ENCODE measurements around the gene TFCP2.

The TFCP2 gene

DNA sequence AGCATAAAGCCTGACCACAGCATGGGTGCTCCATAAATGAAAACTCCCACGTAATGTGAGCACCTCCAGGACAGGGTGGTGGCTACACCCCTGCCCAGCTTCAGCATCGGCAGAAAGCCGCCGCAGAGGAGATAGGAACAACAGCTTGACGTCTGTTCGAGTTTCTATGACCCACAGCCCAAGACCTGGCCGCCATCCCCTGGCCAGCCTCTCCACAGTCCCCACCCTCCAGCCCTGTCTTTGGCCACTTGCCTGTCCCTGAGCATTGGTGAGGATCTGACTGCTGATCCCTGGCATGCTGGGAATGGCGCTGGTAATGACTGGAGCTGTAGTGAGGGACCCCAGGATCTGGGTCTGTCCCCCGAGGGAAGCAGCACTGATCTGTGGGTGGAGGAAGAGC is 23.6 kb upstream of the TFCP2 start:
- no peak for DNase-seq

DNA sequence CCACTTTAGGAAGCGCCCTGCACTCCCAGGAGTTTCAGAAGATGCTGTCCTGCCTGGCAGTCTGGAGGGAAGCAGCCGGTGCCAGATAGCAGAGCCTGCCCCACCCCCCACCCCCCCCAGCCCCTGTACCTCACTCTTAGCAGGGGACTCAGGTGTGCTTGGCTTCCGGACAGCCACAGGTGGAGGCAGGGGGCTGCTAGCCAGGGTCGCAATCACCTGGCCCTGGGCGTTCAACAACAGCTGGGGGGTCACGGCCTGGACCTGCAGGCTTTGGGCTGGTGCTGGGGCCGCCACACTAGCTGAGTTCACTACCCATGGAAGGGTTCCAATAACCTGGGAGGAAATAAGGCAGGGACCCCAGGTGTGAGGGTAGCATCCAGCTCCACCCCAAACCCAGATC is 22.9 kb upstream of the TFCP2 start:
- no peak for DNase-seq

DNA sequence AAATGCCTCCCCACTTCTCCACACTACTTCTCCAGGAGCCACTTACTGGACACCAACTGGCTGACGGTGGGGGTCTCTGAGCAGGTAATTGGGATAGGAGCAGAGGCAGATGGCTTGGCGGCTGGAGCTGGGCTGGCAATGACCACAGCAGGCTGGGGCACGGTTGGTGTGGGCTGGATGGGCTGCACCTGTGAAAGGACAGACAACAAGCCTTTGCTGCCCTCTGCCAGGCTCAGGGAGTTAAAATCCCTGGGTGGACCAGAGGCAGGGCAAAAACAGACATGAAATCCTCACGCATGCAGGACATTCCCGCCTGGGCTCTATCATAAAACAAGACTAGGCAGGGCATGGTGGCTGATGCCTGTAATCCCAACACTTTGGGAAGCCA is 19.3 kb upstream of the TFCP2 start:
- DNase-seq: no peak

- no peak for DNase-seq
These were observed 18.8 kb upstream of the TFCP2 start for GRCh38 chr12:51191516-51192283.

GRCh38 chr12:51190820-51191219 is 17.9 kb upstream of the TFCP2 start:
- no peak for DNase-seq

DNA sequence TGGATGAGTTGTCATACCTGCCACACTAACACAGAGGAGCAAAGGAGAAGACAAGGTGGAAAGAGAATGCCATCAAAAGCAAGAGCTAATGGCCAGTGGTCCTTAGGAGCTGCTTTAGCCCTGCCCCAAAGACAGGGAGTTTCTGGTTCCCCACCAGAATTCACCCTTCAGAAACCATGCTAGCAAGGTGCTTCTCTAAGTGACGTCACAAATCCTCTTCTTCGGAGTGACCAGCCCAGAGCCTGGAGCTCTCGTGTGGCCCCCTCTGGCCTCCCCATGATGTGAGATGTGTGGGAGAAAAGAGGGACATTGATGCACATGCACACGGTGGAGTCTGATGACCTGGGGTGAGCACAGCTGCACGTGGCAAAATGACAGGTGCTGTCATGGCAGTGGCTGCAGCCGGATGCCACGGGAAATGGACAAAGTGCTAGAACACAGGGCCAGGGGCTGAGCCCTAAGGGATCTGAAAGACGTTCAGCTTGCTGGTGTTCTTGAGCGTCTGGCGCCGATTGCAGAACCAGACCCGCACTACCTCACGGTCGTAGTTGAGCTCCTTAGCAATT is 16.9 kb upstream of the TFCP2 start:
- no peak for DNase-seq

DNA sequence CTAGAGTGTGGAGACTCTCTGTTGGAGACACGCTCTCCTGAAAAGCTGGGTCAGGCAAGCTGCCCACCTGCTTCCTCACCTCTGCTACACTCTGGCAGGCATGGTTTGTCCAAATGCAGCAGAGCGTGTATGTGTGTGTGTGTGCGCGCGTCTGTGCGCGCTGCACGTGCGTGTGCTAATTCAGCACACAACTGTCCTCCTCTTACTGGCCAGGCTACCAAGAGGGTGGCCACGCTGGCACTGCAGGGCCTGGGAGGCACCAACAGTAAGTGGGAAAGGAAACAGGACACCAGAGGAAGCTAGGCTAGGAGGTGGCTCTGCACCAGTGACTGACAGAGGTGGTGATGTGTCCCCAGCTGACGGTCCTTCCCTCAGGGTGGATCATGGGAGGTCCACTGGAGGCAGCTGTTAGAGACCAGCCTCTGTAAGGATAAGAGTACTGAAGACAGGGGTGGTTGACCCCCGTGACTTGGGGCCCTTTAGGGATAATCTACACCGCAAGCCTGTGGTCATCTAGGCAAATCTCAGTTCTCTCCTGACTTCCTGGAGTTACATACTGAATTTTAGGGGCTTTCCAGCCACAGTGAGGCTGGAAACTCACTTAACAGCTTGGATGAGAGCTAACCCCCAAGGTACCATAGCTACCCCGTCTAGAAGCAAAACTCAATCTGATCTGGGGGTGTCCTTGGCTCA is 15.6 kb upstream of the TFCP2 start:
- no peak for DNase-seq

DNA sequence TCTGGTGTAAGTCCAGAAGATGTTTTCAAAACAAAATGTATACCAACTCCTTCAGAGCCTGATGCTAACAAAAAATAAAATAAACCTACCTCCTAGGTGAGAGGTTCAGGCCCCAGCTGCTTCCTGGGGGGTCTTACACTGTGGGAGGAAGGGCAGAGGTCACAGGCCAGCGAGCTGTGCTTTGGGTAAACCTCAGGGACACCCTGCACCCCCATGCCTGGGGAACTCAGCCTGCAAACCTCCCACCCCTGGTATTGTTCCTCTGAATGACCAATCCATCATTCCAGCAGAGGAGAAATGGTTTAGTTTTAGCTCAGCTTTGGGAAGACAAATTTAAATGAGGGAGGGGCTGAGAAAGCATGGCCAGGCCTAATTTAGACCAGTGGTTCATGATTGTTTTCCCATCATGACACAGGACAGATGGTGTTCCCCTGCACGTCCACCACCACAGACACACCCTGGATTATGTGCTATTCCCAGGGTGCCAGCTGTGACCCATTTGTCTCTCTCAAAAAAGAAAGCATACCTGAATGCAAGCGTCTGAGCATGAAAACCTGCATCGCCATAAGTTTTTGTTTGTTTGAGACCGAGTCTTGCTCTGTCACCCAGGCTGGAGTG is 14.5 kb upstream of the TFCP2 start:
- DNase-seq: no peak

DNA sequence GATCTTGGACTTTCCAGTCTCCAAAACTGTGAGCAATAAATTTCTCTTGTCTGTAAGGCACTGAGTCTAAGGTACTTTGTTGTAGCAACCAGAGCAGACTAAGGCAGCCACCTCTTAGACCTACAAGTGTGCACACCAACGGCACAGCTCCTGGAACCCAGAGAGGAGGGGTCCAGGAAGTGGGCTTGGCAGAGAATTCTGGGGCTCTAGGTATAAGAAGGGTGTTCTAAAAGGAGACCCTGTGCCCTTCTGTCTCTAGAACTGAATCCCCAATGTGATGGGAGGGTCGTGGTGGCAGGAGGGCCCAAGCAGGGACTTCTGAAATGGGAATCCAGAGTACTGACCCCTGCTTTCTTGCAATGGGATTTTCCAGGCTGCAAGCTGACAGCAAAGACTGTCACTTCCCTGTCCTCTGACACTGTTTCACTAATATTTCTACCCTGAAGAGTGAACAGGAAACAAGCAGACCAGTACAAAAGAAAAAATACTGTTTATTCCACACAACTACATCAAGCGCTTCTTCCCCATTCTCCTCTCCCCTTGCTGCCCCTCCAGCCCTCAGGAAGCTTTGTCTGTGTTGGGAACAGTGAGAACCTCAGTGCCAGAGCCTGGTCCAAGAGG is 13.6 kb upstream of the TFCP2 start:
- DNase-seq: no peak

DNA sequence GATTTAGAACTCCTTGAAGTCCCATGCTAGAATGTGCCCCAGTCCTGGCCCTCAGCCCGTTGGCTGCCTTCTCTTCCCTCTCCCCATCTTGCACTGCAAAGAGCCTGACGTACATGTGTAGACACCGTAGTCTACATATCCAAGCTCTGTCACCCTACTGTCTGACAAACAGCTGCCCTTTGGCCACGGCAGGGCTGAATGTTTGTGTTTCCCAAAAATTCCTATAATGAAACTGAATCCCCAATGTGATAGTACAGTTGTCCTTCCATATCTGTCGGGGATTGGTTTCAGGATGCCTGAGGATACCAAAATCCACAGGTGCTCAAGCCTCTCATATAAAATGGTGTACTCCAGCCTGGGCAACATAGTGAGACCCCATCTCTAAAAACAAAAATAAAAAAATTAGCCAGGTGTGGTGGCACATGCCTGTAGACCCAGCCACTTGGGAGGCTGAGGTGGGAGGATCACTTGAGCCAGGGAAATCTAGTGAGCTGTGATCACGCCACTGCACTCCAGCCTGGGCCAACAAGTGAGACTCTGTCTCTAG is 12.3 kb upstream of the TFCP2 start:
- DNase-seq: no peak

DNA sequence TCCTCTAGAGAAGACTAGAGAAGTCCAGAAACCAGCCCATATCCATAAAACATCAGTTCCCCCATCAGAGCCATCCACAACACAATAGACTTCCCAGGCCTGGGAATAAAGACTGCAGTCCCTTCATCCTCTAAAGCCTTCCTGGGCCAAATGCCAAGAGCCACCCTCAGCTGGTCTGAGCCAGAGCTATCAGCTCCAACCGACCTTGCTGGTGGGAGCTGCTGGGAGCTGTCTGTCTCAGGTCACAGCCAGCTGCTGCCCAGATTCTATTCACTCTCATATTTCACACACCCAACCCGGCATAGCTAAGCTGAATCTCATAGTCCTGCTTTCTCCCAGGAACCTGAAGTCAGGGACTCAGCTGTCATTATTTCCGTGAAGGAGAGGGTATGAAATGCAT is 10.9 kb upstream of the TFCP2 start:
- DNase-seq: no peak

- DNase-seq: no peak
These were observed 10.4 kb upstream of the TFCP2 start for GRCh38 chr12:51183349-51183748.

DNA sequence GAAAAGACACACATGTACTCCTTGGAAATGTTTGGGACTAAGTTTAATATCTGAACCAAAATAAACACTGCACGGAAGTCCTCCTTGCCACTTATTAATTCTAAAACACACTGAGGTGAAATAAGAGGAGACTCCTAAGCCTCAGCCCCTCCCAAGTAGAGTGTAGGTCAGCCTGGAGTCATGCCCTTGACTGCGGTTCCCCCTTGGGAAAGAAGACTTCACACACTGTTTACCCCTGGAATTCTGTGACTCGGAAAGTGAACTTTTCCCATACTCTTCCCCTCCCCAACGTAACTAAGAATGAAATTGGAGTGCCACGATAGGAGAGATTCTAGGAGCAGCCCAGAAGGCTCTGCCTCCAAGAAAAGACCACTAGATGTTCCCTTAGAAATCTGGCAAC is 8.6 kb upstream of the TFCP2 start:
- no peak for DNase-seq

DNA sequence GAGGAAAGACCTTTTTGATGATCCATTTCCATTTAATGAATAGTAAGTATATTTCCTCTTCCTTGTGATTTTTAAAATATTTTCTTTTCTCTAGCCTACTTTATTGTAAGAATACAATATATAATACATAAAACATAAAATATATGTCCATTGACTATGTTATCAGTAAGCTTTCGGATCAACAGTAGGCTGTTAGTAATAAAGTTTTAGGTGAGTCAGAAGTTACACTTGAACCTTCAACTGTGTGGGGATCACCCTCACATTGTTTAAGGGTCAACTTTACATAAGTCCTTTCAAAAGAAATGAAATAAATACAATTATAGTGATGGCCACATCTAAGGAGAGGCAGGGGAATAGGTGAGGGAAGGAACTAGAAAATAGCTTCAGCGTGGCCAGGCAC is 5.0 kb upstream of the TFCP2 start:
- no peak for DNase-seq

DNA sequence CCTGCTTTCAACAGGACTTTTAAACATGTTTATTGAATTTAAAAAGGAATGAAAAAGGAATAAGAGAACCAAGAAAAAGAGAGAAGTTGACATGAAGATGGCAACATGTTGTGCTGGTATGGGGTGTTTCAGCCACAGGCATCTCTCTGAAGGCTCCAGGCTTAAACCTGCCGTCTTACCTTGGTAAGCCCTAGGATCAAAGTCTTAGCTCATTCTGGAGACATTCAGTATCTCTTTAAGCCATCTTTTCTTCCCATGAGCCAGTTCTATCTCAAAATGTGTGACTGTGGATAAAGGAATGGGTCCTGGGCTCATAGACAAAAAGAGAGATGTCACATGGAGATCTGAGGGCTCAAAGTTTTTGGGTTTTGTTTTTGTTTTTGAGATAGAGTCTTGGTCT is 1.6 kb upstream of the TFCP2 start:
- peak; percentile 38 for DNase-seq

GRCh38 chr12:51171884-51172514 is 936 bp downstream of the TFCP2 start:
- peak; percentile 53 for DNase-seq

GRCh38 chr12:51163795-51164194 is 9.1 kb downstream of the TFCP2 start:
- DNase-seq: no peak

DNA sequence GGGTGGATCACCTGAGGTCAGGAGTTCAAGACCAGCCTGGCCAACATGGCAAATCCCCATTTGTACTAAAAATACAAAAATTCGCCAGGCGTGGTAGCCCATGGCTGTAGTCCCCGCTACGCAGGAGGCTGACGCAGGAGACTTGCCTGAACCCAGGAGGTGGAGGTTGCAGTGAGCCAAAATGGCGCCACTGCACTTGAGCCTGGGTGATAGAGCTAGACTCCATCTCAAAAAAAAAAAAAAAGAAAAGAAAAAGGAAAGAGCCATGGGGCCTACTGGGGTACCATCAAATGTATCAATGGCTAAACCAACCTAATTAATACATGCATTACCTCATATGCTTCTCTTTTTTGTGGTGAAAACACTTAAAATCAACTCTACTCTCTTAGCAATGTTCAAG is 10.7 kb downstream of the TFCP2 start:
- no peak for DNase-seq

- DNase-seq: no peak
These were observed 12.0 kb downstream of the TFCP2 start for GRCh38 chr12:51160814-51161459.

- DNase-seq: no peak
These were observed 16.6 kb downstream of the TFCP2 start for GRCh38 chr12:51156245-51156765.

GRCh38 chr12:51152953-51153352 is 20.0 kb downstream of the TFCP2 start:
- no peak for DNase-seq

DNA sequence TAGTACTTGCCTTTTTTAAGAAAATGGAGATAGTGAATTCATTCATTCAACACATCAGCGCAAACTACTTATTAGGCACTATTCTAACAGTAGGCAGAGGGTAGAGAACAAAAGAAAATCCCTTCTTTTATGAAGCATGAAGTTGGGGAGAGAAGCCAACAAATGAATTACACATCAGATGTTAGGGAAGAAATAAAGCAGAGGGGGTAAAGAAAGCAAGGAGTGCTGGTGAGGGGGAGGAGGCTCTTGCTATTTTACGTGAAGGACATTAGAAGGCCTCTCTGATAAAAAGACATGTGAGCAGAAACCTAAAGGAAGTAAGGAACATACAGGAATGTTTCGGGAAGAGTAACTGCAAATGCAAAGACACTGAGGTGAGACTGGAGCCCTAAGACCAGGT is 22.2 kb downstream of the TFCP2 start:
- DNase-seq: no peak

All from islet precursor cell (in vitro differentiated cells).